ENCODE results near the gene ATP6V1A.
A peak's percentile ranks its signal among the peaks of the same experiment; 100 is the strongest.
"Not testable (repeated sequence)": the region's sequence is repeated elsewhere in the genome, so short reads cannot be mapped to it uniquely, and the experiment has no call there.

The ATP6V1A gene

DNA sequence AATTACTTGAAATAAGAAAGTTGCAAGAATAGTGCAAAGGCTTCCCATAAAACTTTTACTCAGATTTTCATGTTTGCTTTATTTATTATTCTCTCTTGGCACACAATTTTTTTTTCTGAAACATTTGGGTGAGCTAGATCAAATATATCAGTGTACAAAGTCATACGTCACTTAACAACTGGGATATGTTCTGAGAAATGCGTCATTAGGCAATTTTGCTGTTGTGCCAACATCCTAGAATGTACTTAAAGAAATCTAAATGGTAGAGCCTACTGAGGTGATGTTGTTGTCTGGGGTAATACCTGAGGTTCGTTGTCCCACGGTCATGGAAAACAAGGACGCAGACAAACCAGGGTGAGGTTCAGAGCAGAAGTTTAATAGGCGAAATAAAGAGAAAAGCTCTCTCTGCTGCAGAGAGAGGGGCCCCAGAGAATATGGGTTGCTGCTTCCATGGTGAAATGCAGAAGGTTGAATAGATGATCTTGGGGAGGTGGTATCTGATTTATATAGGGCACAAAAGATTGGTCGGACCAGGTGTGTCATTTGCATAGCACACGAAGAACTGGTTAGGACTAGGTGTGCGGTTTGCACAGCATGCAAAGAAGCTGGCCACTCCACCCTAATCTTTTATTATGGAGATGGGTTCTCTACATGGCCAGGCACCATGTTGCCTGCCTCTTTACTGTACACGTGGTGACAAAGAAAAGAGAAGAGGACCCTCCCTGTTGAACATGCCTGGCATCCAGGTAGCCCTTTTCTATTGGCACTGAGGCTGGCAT is 82.9 kb downstream of the ATP6V1A start:
- H3K4me3 ChIP-seq (ENCODE audit: low read length), result no peak overlapping the region
- no peaks in the 10 kb centered on the region for H3K27me3 ChIP-seq (ENCODE audit: control insufficient read depth, insufficient read depth, low read length)
- H3K4me1 ChIP-seq (ENCODE audit: control insufficient read depth, insufficient read depth, low read length), result peaks cover 24% of the 10 kb centered on the region
- H3K4me2 ChIP-seq (ENCODE audit: low read length), result peak overlapping the region; percentile 65
- H3K9ac ChIP-seq (ENCODE audit: low read depth, low read length), result peak overlapping the region; percentile 50
- H3K36me3 ChIP-seq (ENCODE audit: insufficient read depth, low read length), result no peaks in the 10 kb centered on the region
- no peaks in the 10 kb centered on the region for H3K9me3 ChIP-seq (replicated peaks; ENCODE audit: low read length)

DNA sequence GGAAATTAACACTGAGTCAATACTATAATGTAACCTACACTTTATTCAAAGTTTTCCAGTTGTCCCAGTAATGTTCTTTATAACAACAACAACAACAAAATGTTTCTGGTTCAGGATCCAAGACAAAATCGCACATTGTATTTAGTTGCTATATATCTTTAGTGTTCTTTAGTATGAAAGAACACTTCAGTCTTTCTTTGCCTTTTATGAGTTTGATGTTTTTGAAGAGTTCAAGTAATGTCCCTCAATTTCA is 84.2 kb downstream of the ATP6V1A start:
- Histone ChIP-seq H3K4me2 (ENCODE audit: low read length) (peak overlapping the region; percentile 35), H3K9me3 (replicated peaks; ENCODE audit: low read length) (no peaks in the 10 kb centered on the region), H3K9ac (ENCODE audit: low read depth, low read length) (peak overlapping the region; percentile 12), H3K27me3 (ENCODE audit: control insufficient read depth, insufficient read depth, low read length) (no peaks in the 10 kb centered on the region), H3K36me3 (ENCODE audit: insufficient read depth, low read length) (no peaks in the 10 kb centered on the region), H3K4me1 (ENCODE audit: control insufficient read depth, insufficient read depth, low read length) (peaks cover 19% of the 10 kb centered on the region), H3K4me3 (ENCODE audit: low read length) (no peak overlapping the region)

DNA sequence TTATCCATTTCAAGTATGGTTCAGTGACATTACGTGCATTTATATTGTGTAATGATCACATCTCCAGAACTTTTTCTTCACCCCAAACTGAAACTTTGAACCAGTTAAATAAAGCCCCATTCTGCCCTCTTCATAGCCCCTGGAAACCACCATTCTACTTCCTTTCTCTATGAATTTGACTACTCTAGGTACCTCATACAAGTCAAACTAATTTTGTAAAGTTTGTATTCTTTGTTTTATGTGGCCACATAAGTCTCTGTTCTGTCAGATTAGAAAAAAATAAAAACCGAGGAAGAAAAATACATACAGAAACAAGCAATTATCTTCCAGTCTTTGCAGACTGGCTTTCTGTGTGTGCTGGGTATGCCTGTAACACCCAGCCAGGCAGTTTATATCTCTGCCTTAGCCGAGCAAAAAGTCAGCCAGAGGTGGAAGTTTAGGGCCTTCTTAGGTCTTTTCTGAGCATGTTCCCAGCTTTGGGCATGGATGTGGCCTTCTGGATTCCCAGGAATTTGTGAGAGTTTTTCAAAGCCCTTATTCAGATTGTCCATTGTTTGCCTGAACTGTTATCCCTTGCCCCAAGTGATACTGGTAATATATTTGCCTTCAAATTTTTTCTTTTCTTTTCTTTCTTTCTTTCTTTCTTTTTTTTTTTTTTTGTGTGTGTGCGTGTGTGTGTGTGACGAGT is 85.8 kb downstream of the ATP6V1A start:
- Histone ChIP-seq H3K4me1 (ENCODE audit: control insufficient read depth, insufficient read depth, low read length) (peaks cover 19% of the 10 kb centered on the region), H3K4me3 (ENCODE audit: low read length) (no peak overlapping the region), H3K27me3 (ENCODE audit: control insufficient read depth, insufficient read depth, low read length) (no peaks in the 10 kb centered on the region), H3K4me2 (ENCODE audit: low read length) (no peak overlapping the region), H3K9me3 (replicated peaks; ENCODE audit: low read length) (no peaks in the 10 kb centered on the region), H3K36me3 (ENCODE audit: insufficient read depth, low read length) (no peaks in the 10 kb centered on the region), H3K9ac (ENCODE audit: low read depth, low read length) (no peak overlapping the region)

DNA sequence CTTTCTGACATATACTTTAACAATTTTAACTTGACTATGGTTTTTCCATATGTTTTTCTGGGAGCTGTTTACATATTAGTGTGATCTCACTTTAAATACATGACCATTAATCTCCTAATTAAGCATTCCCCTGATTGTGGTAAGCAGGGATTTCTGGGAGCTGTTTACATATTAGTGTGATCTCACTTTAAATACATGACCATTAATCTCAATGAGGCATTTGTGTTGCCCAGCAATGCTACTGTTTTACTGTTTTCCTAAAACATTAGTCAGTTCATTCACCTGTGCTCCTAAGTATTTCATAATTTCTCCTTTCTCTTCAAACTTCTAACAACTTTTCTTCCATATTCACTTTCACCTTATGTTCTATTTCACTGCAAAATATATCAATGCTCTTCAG is 88.1 kb downstream of the ATP6V1A start:
- H3K9me3 ChIP-seq (replicated peaks; ENCODE audit: low read length), result no peaks in the 10 kb centered on the region
- H3K4me3 ChIP-seq (ENCODE audit: low read length), result no peak overlapping the region
- peaks cover 14% of the 10 kb centered on the region for H3K4me1 ChIP-seq (ENCODE audit: control insufficient read depth, insufficient read depth, low read length)
- no peaks in the 10 kb centered on the region for H3K36me3 ChIP-seq (ENCODE audit: insufficient read depth, low read length)
- no peaks in the 10 kb centered on the region for H3K27me3 ChIP-seq (ENCODE audit: control insufficient read depth, insufficient read depth, low read length)
- H3K4me2 ChIP-seq (ENCODE audit: low read length), result no peak overlapping the region
- no peak overlapping the region for H3K9ac ChIP-seq (ENCODE audit: low read depth, low read length)

DNA sequence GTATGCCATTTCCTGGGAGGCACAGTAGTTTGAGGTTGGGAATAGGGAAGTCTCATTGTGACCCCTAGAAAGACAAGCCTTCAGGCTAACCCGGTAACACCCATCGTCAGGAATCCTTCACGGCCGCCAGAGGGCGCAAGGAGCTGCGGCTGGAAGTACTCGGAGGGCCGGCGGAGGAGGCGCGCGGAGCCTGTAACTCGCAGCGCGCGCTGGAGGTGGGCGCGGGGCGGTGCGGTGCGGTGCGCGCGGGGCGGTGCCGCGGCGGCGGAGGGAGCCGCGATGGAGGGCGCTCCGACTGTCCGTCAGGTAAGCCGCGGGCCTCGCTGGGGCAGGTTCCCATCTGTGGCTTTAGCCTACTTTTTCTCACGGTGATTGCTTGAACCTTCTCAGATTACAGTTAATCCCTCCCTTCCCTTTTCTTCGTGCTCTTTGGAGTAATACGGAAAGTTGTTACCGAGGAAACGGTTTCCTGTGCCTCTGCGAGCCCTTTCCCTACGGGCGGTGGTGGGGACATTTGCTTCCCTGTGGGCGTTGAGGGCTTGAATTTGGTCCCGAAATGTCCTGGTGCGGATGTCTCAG is 91.9 kb downstream of the ATP6V1A start, which contains the start of gene GRAMD1C:
Gene GRAMD1C (plus strand): TSS at position 158 of the 579 bp plus-strand sequence. CDS start 122 bp downstream, at position 280.
- H3K4me3 ChIP-seq (ENCODE audit: low read length), result peak within 1 kb of the TSS; percentile 74
- no peaks in the 10 kb centered on the region for H3K36me3 ChIP-seq (ENCODE audit: insufficient read depth, low read length)
- no peaks in the 10 kb centered on the region for H3K27me3 ChIP-seq (ENCODE audit: control insufficient read depth, insufficient read depth, low read length)
- no peaks in the 10 kb centered on the region for H3K4me1 ChIP-seq (ENCODE audit: control insufficient read depth, insufficient read depth, low read length)
- peak within 1 kb of the TSS; percentile 87 for H3K4me2 ChIP-seq (ENCODE audit: low read length)
- H3K9ac ChIP-seq (ENCODE audit: low read depth, low read length), result peak within 1 kb of the TSS; percentile 76
- H3K9me3 ChIP-seq (replicated peaks; ENCODE audit: low read length), result no peaks in the 10 kb centered on the region

DNA sequence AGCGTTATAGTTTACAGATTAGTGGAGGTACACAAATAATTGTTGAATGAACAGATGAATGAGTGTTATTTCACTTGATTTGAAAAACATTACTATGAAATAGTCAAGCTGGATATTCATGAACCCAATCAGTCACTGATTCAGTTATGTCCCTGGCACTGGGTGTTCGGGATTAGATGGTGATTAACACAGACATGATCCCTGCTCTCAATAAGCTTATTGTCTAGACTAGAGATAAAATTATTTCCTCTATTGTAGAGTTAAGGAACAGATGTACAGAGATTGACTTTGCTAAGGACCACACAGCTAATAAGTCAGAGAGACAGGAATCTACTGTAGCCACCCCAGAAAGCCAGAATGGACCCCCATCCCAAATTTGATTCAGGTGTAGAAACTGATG is 92.7 kb downstream of the ATP6V1A start:
- peak overlapping the region; percentile 74 for H3K4me3 ChIP-seq (ENCODE audit: low read length)
- no peaks in the 10 kb centered on the region for H3K36me3 ChIP-seq (ENCODE audit: insufficient read depth, low read length)
- no peaks in the 10 kb centered on the region for H3K4me1 ChIP-seq (ENCODE audit: control insufficient read depth, insufficient read depth, low read length)
- peak overlapping the region; percentile 87 for H3K4me2 ChIP-seq (ENCODE audit: low read length)
- no peaks in the 10 kb centered on the region for H3K27me3 ChIP-seq (ENCODE audit: control insufficient read depth, insufficient read depth, low read length)
- peak overlapping the region; percentile 76 for H3K9ac ChIP-seq (ENCODE audit: low read depth, low read length)
- H3K9me3 ChIP-seq (replicated peaks; ENCODE audit: low read length), result no peaks in the 10 kb centered on the region

DNA sequence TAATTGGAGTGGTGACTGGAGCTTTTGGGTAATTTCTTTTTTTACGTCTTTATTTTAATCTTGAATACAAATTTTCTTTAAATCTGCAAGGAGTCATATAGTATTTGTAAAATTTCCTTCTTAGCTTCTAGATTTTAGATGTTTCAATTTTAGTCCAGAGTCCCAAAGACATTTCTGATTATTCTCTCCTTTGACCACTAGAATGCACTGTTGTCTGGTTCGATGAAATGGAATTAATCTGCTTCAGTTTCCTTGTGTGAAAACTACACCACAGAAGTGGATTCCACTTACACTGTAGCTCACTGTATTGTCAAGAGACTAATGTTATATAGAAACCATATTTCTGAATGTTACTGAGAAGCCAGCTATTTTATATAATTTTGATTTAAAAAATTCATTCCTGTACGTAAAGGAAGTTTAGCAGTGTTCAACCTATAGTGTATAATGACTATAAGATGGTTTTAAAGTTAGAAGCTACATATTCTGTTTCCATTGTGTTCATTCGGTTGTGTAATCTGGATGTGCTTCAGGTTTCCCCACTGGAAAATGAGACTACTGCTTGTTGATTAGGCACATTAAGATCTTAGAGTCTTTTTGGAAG is 97.9 kb downstream of the ATP6V1A start:
- Histone ChIP-seq H3K36me3 (ENCODE audit: insufficient read depth, low read length) (no peaks in the 10 kb centered on the region), H3K4me3 (ENCODE audit: low read length) (no peak overlapping the region), H3K9ac (ENCODE audit: low read depth, low read length) (no peak overlapping the region), H3K4me1 (ENCODE audit: control insufficient read depth, insufficient read depth, low read length) (peaks cover 7% of the 10 kb centered on the region), H3K4me2 (ENCODE audit: low read length) (no peak overlapping the region), H3K9me3 (replicated peaks; ENCODE audit: low read length) (no peaks in the 10 kb centered on the region), H3K27me3 (ENCODE audit: control insufficient read depth, insufficient read depth, low read length) (no peaks in the 10 kb centered on the region)

DNA sequence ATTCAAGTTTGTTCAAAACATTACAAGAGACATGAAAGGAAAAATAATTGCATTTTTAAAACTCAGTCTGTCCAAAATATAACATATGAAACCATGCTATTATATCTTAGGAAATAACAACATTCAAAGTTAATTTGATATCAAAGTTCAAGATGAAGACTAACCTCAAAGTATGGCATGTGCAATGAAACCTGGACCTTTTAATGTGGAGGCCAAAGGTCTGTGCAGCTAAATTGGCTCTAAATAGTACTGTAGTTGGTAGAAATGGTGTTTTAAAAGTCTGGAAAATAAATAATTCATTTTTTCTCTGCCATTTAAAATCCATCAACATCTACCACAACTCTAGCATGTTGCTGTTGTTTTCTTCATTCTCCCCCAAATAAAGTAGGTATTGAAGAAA is 100.4 kb downstream of the ATP6V1A start:
- no peak overlapping the region for H3K9ac ChIP-seq (ENCODE audit: low read depth, low read length)
- no peaks in the 10 kb centered on the region for H3K36me3 ChIP-seq (ENCODE audit: insufficient read depth, low read length)
- peaks cover 7% of the 10 kb centered on the region for H3K4me1 ChIP-seq (ENCODE audit: control insufficient read depth, insufficient read depth, low read length)
- H3K4me3 ChIP-seq (ENCODE audit: low read length), result no peak overlapping the region
- no peaks in the 10 kb centered on the region for H3K9me3 ChIP-seq (replicated peaks; ENCODE audit: low read length)
- H3K4me2 ChIP-seq (ENCODE audit: low read length), result no peak overlapping the region
- H3K27me3 ChIP-seq (ENCODE audit: control insufficient read depth, insufficient read depth, low read length), result no peaks in the 10 kb centered on the region

DNA sequence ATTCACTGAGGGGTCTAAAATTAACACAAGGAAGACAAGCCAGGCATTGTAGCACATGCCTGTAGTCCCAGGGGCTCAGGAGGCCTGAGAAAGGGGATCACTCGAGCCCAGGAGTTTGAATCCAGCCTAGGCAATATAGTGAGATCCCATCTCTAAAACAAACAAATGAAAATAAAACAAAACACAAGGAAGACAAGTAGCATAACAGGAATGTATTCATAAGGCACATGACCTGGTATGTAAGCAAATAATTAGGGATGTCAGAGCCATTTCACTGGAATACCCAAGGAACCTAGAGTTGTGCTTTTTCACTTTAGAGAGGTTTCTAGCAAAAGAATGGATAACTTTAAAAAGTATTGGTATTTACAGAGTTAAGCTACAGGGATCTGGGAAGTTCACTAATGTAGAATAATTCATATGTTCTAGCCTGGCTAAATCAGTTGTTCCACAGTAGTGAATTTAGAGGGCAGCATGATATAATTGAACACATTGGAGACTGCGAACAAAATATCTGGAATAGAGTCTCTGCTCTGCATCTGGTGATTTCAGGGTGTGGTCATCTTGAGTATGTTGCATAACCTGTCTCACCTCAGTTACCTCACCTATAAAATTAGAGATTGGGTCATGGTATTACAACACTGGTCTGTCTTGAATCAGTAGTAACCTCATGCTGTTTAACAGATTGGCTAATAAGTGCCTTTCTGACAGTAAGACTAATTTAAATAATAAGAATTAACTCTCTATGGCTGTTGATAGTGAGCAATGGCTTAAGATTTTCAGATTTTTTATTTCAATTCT is 101.0 kb downstream of the ATP6V1A start:
- H3K9me3 ChIP-seq (replicated peaks; ENCODE audit: low read length), result no peaks in the 10 kb centered on the region
- no peaks in the 10 kb centered on the region for H3K27me3 ChIP-seq (ENCODE audit: control insufficient read depth, insufficient read depth, low read length)
- no peak overlapping the region for H3K4me3 ChIP-seq (ENCODE audit: low read length)
- H3K4me2 ChIP-seq (ENCODE audit: low read length), result no peak overlapping the region
- H3K36me3 ChIP-seq (ENCODE audit: insufficient read depth, low read length), result no peaks in the 10 kb centered on the region
- peaks cover 7% of the 10 kb centered on the region for H3K4me1 ChIP-seq (ENCODE audit: control insufficient read depth, insufficient read depth, low read length)
- H3K9ac ChIP-seq (ENCODE audit: low read depth, low read length), result no peak overlapping the region

DNA sequence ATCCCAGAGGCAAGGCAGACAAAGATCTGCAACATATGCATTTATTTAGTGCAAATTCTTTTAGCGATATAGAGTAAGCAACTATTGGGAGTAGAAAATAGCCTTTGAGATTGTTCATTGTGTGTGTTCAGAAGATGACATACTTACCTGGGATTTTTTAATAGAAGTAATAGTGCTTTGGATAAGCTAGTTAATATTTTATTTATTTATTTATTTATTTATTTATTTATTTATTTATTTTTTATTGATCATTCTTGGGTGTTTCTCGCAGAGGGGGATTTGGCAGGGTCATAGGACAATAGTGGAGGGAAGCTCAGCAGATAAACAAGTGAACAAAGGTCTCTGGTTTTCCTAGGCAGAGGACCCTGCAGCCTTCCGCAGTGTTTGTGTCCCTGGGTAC is 102.2 kb downstream of the ATP6V1A start:
- H3K4me1 ChIP-seq (ENCODE audit: control insufficient read depth, insufficient read depth, low read length), result not testable (repeated sequence)

DNA sequence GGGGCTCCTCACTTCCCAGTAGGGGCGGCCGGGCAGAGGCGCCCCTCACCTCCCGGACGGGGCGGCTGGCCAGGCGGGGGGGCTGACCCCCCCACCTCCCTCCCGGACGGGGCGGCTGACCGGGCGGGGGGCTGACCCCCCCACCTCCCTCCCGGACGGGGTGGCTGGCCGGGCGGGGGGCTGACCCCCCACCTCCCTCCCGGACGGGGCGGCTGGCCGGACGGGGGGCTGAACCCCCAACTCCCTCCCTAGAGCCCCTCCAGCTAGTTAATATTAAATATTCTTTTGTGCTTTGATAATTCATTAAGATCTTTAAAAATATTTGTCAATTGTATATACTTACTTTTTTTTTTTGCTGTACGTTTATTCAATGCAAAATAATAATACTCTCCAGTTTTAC is 103.0 kb downstream of the ATP6V1A start:
- not testable (repeated sequence) for H3K4me1 ChIP-seq (ENCODE audit: control insufficient read depth, insufficient read depth, low read length); H3K4me2 ChIP-seq (ENCODE audit: low read length); H3K9ac ChIP-seq (ENCODE audit: low read depth, low read length); H3K27me3 ChIP-seq (ENCODE audit: control insufficient read depth, insufficient read depth, low read length); H3K9me3 ChIP-seq (replicated peaks; ENCODE audit: low read length); H3K4me3 ChIP-seq (ENCODE audit: low read length); H3K36me3 ChIP-seq (ENCODE audit: insufficient read depth, low read length)

More for the DNA sequence above, 102.2 kb downstream of the ATP6V1A start:
- H3K36me3 ChIP-seq (ENCODE audit: insufficient read depth, low read length); H3K4me2 ChIP-seq (ENCODE audit: low read length); H3K9ac ChIP-seq (ENCODE audit: low read depth, low read length); H3K27me3 ChIP-seq (ENCODE audit: control insufficient read depth, insufficient read depth, low read length); H3K9me3 ChIP-seq (replicated peaks; ENCODE audit: low read length); H3K4me3 ChIP-seq (ENCODE audit: low read length): not testable (repeated sequence)

Data from skeletal muscle satellite cell (primary cell).